Measurements from ENCODE around the gene COPA.

- TF ChIP-seq CTCF (IDR thresholded peaks at IDR 0.05) (no peak), POLR2A (IDR thresholded peaks at IDR 0.05) (no peak), EP300 (IDR thresholded peaks at IDR 0.05) (no peak)
These were observed 17.2 kb upstream of the COPA start for GRCh38 chr1:160360227-160360695.

Data from stomach (tissue), 4 donors.